Measurements from ENCODE around the gene GFAP. TPM values are rescaled to one million over a fixed set of nuclear protein-coding genes. Genes with fewer than 3 reads are reported as not detected.

The GFAP gene
- total RNA-seq, 1 donor from 2014 or later = 1.3 TPM

DNA sequence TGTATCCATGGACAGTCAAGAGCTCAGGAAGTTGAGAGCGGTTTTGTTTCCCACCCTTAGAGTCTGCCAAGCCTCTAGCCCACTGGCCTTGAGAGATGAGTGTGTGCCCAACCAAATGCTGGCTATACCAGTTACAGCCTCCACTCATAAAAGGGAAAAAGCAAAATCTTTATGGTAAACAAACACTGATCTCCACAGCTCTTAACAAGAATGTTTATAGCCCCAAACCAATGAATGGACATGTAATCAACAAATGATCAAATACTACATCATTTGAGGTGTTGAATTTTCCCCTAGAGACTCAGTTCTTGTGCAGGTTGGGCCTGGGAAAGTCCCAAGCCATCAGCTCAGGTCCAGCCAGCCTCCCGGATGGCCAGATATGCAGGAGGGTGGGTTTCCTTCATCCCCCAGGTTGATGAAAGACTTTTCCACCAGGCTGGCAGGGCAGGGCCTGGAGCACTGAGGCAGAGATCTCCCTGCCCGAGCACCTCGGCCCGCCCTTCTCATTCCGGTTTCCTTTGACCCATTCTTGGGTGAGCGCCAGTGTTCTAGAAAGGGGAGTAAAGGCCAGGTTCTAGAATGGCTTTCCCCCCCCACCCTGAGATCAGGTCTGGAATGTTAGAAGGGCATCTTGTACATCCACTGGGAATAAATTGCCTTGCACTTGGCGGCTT lies 12.2 kb downstream of the GFAP start:
- DNase-seq (ENCODE audit: low spot score) = no peak

DNA sequence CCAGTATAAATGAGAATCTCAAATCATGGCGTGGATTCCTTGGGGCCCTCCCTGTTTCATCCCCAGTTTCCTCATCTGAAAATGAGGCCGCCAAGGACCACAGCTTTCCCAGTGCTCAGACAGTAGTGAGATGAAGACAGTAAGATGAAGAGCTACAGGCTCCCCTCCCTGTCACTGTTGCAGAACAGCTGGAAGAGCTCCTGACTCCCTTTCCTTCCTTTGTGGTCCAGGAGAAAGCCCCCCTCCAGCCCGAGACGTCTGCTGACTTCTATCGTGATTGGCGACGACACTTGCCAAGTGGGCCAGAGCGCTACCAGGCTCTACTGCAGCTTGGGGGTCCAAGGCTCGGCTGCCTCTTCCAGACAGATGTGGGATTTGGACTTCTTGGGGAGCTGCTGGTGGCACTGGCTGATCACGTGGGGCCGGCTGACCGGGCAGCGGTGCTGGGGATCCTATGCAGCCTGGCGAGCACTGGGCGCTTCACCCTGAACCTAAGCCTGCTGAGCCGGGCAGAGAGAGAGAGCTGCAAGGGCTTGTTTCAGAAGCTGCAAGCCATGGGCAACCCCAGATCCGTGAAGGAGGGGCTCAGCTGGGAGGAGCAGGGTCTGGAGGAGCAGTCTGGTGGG lies 13.1 kb downstream of the GFAP start:
- DNase-seq (ENCODE audit: low spot score) = peak; percentile 82

DNA sequence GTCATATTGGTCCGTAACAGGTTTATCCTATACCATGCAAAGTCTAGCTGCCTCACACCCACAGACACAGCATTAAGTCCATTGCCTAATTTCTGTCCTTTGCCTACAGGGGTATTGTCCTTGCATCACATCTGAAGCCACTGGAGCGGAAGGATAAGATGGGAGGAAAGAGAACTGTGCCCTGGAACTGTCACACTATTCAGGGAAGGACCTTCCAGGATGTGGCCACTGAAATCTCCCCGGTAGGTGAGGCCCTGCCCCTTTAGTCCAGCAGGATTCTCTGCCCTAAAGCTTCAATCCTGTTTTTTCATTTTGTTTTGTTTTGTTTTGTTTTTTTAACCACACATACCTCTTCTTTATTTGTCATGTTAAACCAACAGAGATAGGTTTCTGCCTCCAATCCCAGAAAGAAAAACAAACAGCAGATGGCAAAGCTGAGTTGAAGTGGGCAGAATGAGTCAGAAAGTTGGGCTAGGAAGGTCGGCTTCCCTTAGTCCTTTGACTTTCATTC lies 13.8 kb downstream of the GFAP start:
- no peak for DNase-seq (ENCODE audit: low spot score)

DNA sequence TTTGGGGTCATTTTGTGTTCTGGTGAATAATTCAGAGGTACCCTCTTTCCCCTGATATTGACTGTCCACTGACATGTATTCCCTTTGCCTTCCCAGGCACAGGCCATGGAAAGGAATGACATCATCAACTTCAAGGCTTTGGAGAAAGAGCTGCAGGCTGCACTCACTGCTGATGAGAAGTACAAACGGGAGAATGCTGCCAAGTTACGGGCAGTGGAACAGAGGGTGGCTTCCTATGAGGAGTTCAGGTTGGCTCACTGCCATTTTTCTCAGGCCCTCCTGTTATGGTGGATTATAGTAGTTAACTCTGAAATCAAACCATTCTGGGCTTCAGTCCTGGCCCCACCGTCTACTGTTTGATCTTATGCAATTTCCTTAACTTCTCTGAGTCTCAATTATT lies 14.4 kb downstream of the GFAP start:
- no peak for DNase-seq (ENCODE audit: low spot score)

DNA sequence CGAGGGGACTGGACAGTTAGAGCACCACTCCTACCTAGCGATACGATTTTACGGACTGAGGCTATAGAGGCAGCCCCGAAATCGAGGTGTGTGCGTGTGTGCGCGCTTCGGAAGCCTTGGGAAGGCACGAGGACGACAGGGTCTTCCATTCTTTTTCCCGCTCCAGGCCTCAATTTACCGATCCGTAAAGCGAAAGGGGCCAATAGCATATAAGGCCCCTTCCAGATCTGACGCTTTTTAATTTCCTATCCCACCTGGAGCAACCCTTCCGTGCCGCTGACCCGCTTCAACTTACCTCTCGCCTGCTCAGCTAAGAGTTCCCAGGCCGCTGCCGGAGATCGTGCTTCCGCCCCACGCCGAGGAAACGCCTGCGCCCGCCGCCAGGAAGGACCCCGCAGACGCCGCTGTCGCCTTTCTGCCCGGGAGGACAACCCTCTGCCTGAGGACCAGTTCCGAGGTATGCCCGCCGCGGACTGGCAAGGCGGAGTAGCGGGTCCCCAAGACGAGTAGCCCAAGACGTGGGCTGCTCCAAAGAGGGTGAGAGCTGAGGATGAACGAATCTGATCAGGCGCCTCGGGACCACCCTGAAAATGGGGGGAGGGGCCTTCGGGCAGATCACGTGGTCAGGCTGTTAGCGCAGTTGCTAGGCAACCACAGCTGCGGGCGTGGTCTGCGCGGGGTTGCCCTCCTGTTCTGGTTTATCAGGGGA lies 16.1 kb downstream of the GFAP start, which contains the start of gene EFTUD2:
Gene EFTUD2 (minus strand): TSS at position 372 of the 709 bp plus-strand sequence. CDS start 4,924 bp downstream, outside the sequence.
- DNase-seq (ENCODE audit: low spot score) = peak; percentile 98

DNA sequence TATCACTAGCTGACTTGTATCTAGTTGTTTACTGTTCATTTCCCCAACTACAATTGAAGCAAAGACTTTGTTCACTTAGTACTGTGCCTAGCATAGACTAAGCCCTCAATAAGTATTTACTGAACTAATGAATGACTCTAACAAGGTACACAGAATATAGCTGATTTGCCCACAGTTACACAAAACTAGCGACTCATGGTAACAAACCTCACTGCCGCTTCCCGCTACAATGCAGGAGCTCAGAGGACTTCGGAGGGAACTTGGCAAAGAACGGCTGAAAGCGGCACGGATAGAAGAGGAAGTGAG lies 16.6 kb downstream of the GFAP start:
- no peak for DNase-seq (ENCODE audit: low spot score)

DNA sequence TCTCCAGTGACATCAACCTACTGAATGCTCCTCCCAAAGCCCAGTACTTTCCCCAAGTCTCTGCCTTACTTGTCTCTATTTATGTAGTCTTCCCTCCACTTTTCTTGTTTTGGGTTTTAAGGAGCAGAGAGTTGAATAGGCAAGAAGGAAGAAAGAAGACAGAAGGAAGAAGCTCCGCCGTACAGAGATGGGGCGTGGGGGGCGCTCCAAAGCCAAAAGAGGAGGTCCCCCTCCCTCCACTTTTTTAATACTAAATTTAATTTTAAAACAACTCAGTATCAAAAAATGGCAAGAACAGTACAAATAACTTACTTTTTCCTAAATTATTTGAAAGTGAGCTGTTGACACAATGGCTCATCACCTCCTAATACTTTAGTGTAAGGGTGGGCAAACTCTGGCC lies 20.7 kb downstream of the GFAP start:
- no peak for DNase-seq (ENCODE audit: low spot score)

DNA sequence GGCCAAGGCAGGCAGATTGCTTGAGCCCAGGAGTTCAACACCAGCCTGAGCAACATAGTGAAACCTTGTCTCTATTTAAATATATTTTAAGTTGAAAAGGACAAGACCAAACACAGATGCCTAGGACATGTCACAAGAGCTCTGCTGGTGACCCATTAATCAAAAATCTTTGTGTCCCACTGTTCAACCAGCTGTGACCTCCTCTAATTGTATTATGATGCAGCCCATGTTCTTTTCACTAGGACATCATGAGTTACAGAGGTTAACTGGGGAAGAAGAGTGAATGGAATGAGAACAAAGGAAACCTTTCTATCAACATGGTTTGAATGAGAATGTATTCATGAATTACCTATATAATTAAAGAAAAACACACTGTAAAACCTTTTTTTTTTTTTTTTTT lies 23.1 kb downstream of the GFAP start:
- DNase-seq (ENCODE audit: low spot score) = no peak

DNA sequence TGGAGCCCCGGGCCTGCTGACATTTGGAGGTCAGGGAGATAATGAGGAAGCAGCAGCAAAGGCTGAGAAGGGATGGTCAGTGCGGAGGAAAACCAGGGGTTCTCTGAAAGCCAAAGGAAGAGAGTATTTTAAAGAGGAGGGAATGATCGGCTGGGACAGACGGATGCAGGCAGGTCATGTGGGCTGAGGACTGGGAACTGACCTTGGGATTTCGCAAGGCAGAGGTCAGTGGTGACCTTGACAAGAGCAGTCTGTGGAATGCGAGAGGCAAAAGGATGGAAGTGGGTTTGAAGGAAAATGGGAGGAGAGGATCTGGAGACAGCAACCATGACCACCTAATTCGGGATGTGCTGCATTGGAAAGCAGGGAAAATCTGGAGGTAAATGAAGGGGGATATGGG lies 26.3 kb downstream of the GFAP start:
- no peak for DNase-seq (ENCODE audit: low spot score)

DNA sequence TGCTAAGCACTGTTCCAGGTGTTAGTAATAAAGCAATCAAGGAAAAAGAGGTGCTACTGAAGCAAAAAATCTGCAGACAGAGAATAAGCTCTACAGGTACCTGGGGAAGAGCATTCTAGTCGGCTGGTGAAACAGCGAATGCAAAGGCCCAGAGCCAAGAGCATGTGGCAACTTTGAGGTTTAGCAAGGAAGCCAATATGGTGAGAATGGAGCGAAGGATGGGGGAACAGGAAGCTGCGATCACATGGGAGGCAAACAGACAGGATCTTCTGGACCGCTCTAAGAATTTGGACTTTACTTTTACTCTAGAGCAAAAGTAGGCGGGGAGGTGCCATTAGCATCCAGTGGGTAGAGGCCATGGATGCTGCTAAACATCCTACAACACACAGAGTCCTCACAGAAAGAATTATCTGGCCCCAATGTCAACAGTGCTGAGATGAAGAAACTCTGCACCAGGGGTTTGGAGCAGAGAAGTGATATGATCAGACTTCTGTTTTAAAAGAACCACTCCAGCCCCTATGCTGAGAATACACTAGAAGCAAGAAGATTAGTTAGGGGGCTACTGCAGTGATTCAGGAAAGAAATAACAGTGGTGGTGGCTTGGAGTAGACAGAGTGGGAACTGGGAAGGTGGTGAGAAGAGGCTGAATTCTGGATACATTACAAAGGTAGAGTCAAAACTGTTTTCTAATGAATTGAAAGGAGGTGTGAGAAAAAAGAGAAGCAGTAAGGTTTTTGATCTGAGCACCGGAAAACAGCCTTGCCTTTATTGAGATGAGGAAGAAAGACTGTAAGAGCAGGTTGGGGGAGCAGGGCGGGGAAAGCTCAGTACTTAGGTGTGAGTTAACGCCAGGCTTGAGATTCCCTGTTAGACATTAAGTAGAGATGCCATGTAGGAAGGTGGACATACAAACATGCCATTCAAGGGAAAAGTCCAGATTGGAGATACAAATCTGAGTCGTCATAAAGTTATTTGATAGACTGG lies 27.0 kb downstream of the GFAP start:
- no peak for DNase-seq (ENCODE audit: low spot score)

DNA sequence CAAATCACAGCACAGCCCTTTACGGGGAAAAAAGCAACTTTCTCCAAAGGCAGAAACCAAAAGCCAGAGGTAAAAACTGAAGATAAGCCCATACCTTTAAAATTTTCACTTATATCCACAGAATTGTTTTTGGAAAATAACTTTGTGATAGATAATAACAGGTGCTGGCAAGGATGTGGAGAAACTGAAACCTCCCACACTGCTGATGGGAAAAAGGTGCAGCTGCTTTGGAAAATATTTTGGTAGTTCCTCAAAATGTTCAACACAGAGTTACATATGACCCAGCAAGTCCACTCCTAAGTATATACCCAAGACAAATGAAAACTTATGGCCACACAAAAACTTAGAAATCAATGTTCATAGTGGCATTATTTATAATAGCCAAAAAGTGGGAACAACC lies 28.3 kb downstream of the GFAP start:
- no peak for DNase-seq (ENCODE audit: low spot score)

DNA sequence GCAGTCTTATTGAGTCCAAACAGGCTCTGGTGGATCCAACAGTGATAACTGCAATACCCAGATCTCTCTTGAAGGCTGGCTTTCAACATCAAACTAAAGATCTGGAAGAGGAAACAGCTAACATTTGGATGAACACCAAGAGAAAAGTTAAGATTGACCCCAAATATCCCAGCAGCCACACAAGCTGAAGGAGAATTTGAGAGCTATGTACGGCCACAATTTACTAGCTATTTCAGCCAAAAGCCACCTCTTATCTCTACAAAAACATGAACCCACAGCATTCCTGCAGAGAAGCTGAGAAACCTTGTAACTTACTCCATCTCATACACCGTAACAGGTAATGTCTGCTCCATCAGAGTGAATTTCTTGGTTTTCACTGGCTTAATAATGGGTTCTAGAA lies 30.4 kb downstream of the GFAP start:
- no peak for DNase-seq (ENCODE audit: low spot score)

DNA sequence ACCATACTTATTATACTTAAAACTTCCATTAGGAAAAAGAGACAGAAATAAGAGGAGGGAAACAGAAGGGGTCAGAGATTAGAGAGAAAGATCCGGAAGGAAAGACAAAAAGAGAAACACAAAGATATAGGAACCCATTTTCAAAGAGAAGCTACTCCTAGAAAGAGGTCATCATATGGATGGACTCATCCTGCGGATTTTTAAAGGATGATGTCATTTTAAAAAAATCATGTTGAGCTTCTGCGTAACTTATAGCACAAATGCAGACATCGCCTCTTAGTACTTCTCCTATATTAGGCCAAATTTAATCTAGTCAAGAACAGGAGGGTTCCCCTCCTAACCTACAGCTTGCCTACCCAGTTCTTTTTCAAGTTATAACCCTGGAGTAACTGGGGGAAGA lies 34.2 kb downstream of the GFAP start:
- no peak for DNase-seq (ENCODE audit: low spot score)

DNA sequence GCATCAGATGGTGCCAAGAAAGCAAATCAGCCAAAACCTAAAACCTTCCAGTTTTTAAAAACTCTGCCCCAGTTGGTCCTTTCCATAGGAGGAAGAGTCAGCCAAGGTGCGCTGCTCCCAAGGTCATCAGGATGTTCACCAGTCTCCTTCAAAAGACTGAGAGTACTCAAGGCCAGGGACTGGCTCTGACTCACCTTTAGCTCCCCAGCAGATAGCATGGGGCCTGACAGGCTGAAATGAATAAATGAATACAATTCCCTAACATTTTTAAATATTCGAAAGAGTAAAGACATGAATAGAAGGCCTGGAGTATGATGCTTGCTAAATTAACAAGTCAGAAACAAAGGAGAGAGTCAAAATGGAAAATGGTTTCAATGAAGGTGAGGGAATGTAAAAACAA lies 35.2 kb downstream of the GFAP start:
- no peak for DNase-seq (ENCODE audit: low spot score)

DNA sequence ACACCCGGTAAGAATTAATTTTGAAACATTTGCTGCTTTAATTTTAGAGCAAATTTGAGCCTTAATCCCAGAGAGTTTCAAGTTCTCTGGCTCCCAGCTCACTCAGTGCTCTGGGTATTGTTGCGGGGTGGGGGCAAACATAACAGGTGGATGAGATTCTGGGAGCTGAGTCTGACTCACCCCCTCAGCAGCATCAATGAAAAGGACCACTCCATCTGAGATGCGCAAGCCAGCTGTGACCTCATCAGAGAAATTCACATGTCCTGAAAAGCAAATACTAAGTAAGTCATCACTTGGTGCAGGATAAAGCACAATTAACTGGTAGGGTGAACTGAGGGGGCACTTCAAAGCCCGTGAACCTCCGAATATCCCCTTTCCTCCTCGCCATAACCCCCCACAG lies 35.9 kb downstream of the GFAP start:
- DNase-seq (ENCODE audit: low spot score) = no peak

DNA sequence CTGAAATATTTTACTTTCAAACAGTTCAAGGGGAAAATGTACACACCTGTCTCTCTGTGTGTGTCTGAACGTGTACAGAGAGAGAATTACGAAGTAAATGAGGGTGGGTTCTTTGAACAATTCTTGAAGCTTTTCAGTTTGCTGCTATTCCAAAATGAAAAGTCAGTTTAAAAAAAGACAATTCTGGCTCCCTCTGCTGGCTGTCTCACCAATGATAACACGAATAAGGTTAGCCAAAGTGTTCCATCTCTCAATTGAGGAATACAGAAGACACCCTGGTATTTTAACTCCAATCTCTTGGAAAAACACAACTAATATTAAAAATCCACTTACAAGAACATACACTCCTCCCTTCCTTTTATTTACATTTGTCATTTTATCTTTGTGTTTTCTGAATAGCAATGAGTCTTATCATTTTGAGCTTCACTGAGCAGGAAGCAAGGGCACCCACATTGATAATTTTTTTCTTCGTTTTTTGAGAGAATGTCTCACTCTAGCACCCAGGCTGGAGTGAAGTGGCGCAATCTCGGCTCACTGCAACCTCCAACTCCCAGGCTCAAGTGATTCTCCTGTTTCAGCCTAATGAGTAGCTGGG lies 36.6 kb downstream of the GFAP start:
- DNase-seq (ENCODE audit: low spot score) = no peak

DNA sequence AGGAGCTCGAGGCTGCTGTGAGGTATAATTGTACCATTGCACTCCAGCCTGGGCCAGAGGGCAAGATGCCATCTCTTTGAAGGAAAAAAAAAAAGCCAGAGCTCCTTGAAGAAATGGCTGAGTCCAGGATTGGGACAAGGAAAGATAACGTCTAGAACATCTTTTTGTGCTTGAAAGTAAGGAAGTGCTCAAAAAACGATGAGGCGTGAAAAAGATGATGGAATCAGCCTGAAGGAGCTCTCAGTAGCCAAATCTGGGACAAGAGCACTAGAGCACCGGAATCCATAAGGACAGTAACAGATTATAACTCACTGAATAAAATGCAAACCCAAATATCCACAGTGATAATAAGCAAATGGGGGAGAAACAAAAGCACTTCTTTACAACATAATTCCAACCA lies 38.2 kb downstream of the GFAP start:
- no peak for DNase-seq (ENCODE audit: low spot score)

DNA sequence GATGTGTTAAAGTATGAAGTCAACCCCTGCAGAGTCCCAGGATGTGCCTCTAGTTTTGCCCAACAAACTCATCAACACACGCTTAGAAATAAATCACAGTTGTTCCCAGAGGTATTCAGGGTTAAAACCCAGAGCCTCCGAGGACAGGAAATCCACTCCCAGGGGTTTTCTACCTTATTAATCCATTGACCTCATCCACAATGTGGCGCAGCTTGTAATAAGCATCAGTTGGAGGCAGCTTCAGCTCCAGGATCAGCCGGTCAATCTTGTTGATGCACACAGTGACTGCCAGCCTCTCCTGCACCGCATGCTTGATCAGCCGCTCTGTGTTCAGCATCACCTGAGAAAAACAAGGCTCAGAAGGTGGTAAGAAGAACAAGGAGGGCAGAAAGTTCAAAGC lies 39.5 kb downstream of the GFAP start:
- DNase-seq (ENCODE audit: low spot score) = no peak

DNA sequence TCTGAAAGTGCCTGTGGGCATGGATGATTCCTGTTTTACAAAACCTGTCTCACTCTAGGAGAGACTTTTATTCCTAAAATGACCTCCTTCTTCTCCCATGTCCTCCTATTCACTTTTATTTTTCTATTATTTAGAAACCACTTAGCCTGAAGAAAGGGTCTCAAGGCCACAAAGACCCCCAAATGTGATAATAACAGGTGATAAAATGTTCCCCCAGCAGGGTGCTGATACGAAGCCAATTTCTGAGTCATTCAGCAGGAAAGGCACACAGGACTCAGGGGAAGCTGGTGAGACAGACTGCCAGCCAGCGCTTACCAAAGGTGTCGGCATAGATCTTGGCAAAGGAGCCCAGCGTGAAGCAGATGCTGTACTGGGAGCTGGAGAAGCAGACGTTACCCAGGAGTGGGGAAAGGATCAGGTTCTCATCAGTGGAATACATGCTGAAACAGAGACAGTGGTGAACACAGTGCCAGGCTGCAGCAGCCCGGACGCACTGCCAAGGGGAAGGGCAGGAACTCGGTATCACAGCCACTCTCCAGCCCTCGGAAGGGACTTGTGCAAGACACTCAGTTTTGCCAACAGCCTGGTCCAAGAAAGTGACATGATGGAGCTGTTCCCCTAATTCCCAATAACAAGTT lies 43.0 kb downstream of the GFAP start:
- no peak for DNase-seq (ENCODE audit: low spot score)

DNA sequence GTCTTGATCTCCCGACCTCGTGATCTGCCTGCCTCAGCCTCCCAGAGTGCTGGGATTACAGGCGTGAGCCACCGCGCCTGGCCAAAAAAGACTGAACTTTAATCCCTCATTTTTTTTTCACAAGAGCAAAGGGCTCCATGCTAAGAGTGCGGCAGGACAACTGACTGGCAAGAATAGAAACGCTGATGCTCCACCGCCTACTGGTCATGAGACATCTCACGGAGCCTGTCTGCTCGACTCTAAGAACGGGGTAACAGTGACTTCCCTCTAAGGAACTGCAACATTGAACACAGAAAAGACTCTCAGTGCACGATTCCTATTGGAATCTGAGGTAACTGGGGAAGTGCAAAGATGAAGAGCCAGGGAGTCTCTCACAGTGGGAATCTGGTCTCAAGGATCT lies 43.7 kb downstream of the GFAP start:
- no peak for DNase-seq (ENCODE audit: low spot score)

DNA sequence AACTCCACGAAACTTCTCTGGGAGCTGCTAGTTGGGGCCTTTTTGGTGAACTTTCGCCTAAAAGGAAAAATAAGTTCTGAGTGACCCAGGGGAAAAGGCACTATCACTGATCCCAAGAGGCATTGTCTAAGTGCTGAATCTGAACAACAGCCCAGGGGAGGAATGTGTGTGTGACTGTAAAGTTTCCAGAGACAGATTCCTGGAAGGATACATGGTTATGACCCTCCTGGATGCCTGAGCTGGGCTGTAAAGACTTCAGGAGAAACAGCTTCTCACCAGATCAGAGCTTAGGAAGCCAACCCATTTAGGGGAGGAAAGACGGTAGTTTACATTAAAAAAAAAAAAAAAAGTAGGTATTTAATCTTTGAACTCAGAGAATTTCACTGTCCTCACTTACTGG lies 47.5 kb downstream of the GFAP start:
- DNase-seq (ENCODE audit: low spot score) = no peak

Data from mesenteric fat pad (tissue), 1 donor.